Fibroblast of the conjunctiva (primary cell): Measurements from ENCODE around the gene THUMPD3.
A peak's percentile ranks its signal among the peaks of the same experiment; 100 is the strongest.

Source experiments
- DNase-seq: peaks from one replicate; pipeline ENCODE4 v3.0.0-alpha.2; 2010; ENCODE audit warnings: low read depth

THUMPD3 gene

GRCh38 chr3:9397332-9397905 is 34.6 kb downstream of the THUMPD3 start, which contains the start of gene SETD5:
SETD5 (plus strand) TSS chr3:9397615; CDS start chr3:9428939, 31,324 bp downstream.
- DNase-seq = peak; percentile 93

DNA sequence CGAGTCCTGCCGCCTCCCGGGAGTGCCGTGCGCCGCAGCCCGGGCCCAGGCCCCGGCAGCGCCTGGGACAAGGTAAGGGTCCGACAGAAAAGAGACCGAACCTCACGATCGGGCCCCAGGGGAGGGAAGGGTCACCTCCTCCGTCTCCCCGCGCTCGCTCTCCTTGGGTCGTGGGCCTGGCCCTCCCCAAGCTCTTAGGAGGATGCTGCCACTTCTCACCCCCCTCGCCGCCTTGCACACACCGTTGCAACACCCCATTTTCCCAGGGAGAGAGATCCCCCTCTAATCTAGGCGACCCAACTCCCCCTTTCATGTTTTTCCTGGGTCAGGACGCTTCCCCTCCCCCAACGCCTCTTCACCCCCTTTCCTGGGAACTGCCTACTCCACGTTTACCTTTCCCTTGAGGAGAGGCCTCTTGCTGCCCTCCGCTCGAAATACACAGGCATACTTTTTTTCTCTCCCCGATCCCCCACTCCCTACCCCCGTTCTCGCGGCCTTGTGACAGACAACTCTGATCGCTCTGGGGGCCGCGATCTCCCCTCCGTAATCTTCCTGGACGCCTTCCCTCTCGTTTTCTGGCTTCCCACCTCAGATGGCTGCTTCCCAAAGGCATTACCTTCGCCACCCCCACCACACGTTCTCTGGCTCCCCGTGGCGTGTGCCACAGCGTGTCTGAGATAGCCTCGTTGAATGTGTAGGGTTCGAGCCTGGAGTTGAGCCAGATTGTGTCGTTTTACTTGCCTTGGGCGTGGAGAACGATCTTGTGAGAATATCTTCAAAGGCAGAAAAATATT is 35.2 kb downstream of the THUMPD3 start:
- DNase-seq = no peak

- DNase-seq = no peak
Measured at GRCh38 chr3:9398700-9399336, 36.0 kb downstream of the THUMPD3 start.

DNA sequence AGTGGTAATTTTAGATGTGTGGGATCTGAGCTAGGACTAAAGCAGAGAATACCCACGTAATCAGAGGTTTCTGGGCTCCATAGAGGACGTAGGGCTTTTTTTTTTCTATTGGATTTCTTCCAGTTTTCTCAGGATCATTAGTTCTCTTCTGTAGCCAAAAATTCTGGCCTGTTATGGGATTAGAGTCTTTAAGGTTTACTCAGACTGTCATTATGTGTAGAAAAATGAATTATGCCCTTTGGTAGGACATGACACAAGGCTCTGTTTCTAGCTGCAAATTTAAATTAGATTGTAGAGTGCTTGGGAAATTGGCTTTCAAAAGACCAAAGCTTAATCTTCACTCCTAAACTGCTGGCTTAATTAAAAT is 36.5 kb downstream of the THUMPD3 start:
- DNase-seq = no peak

DNA sequence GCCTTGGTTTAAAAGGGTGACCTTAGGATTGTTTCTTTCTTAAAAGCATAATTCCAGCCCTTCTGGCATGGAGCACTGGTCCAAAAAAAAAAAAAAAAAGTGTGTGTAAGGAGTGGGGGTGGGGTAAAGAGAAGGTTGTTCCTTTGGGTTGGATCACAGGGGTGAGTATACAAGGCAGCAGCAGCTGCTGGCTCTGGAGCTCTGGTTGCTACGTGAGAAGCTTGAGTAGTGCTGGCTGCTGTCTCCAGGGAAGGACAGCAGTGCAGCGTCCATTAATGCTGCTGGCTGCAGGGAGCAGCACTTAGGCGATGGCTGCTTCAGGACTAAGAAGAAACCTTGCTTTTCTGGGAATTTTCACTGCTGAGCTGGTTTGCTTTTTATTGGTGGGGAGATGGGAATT is 36.9 kb downstream of the THUMPD3 start:
- peak; percentile 94 for DNase-seq

DNA sequence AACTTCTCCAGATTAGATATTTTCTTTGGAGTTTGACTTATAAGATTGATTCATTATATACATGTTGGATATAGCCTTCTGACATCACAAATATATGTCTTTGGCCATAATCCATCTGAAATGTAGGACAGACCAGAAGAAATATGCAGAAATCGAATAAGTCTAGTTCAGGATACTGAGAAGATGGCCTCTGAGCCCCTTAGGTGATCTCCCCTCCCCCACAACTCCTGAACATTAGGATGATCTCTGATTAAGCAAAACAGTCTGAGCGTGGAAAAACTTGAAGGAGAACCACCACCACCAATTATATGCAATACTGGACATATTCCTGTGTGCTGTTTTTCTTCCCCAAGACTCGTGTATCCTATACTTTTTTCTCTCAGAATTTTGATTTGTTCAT is 37.8 kb downstream of the THUMPD3 start:
- DNase-seq = no peak

DNA sequence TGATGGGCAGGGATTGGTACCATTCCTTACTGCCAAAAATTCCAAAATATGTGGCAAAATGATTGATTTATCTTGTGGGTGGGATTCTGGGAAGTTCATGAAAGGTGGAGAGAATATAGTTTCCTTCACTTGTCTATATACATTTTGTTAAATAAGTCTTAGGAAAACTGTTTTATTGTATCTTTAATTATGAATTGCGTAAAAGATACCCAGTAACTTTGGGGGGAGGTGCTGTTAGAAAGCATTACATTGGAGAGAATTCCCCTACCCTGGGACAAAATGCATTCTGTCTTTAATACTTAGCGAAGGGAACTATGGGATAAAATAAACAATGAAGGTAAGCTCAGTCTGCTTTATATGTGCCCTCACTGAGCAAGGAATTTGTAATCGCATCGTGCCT is 39.1 kb downstream of the THUMPD3 start:
- no peak for DNase-seq

DNA sequence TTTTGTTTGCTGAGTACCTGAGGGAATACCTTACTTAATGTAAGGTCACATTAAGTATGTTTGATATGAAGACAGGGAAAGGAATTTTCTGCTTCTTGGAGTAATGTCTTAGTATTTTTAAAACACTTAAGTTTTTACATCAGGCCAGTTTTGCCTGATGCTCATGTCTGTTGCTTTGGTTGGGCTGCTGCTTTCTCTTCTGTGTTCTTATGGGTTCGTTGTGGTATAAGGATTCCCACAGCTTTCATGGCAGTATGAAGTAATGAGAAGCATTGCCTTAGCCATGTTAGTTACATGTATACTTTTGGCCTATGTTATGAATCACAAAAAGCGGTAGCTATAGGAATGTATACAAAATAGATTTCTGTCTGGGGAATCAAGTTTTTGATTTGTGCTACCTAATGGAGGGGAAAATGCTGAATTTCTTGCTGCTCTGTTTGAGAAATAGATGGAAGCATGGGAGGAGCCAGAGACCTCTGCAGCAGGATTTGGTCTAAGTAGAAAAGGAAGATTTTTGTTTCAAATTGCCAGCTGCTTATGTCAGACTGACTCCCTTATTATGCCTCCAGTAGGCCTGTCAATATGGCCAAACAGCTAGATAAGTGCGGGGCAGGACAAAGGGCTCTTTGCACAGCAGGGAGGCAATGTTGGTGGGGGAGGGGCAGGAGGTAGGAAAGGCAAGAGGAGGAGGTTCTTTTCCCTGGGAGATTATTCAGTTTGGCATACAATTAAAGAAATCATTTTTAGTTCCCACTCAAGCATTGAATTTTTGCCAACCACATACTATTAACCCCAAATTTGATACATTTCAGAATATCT is 39.8 kb downstream of the THUMPD3 start:
- no peak for DNase-seq

DNA sequence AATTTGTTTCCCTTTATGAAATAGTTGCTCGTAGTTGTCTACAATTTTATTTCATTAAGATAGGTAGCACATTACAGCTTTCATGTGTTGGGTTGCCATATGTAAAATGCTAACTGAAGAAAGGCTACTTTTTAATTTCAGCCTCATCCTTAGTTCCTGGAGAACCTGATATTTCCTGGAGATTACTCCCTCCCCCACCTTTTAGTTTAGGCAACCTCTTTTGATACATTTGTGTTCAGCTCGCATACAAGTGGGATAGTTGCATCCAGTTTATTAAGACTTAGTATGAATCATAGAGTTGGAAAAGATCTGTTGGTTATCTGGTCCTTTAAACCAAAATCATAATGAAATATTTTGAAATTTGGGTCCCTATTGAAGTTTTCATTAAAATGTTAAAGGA is 40.6 kb downstream of the THUMPD3 start:
- no peak for DNase-seq

DNA sequence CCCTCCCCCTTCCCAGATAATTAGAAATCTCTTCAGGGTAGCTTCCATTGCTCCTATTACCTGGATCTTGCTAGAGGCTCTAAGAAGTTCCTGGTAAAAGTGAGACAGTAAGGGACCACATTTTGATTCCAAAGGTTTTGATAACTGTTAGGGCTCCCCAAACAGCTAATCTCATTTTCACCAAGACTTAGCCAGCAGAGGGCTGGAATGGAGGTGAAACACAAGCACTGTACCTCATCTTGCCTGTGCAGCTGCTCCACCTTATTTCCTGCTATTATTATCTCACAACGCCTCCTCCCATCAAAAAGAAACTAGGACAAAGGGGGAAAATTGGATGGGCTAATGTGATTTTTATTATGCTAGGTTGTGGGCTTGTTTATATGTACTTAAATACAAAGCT is 41.8 kb downstream of the THUMPD3 start:
- DNase-seq = no peak

GRCh38 chr3:9405756-9406155 is 42.9 kb downstream of the THUMPD3 start:
- DNase-seq = no peak

- DNase-seq = no peak
Measured at GRCh38 chr3:9406856-9407626, 44.2 kb downstream of the THUMPD3 start.

GRCh38 chr3:9408061-9408460 is 45.2 kb downstream of the THUMPD3 start:
- DNase-seq = no peak

- DNase-seq = no peak
Measured at GRCh38 chr3:9408546-9408945, 45.7 kb downstream of the THUMPD3 start.

- no peak for DNase-seq
Measured at GRCh38 chr3:9409981-9410854, 47.4 kb downstream of the THUMPD3 start.

- no peak for DNase-seq
Measured at GRCh38 chr3:9411302-9411701, 48.4 kb downstream of the THUMPD3 start.

DNA sequence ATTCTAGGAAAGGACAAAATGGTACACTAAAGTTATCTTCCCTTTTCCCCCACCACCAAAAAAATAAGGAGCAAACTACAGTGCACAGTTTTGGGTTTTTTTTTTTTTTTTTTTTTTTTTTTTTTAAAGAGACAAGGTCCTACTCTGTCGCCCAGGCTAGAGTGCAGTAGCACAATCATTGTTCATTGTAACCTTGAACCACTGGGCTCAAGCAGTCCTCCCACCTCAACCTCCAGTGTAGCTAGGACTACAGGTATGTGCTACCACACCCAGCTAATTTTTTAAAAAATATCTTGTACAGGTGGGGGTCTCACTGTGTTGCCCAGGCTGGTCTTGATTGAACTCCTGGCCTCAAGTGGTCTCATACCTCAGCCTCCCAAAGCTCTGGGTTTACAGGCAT is 49.4 kb downstream of the THUMPD3 start:
- DNase-seq = no peak

- DNase-seq = no peak
Measured at GRCh38 chr3:9414826-9415225, 52.0 kb downstream of the THUMPD3 start.

DNA sequence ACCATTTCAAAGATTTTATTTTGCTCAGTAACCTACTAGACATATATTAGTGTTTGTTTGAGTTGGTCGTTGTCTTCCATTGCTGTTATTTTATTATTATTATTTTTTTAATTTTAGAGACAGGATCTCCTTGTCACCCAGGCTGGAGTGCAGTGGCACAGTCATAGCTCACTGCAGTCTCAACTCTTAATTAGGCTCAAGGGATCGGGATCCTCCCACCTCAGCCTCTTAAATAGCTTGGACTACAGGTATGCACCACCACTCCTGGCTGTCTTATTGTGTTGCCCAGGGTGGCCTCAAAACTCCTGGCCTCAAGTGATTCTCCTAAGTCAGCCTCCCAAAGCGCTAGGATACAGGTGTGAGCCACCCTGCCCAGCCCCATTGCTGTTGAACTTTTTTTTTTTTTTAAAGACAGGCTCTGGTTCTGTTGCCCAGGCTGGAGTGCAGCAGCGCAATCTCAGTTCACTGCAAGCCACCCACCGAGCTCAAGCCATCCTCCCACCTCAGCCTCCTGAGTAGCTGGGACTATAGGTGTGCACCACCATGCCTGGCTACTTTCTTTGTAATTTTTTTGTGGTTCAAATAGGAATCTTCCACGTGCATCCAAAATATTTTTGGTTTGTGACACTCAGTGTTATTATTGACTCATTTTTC is 52.8 kb downstream of the THUMPD3 start:
- no peak for DNase-seq

GRCh38 chr3:9416139-9416780 is 53.4 kb downstream of the THUMPD3 start:
- no peak for DNase-seq
